Loucy (cell line): ENCODE results near the gene DGCR6L.
"Not testable (repeated sequence)": the region's sequence is repeated elsewhere in the genome, so short reads cannot be mapped to it uniquely, and the experiment has no call there.

Experiments
- CTCF ChIP-seq: fragments of 200-600 bp; sonication (generic); conservative IDR thresholded peaks from 2 replicates; pipeline ENCODE4 v1.5.1; 2014; ENCODE audit warnings: mild to moderate bottlenecking, antibody characterized with exemption, low read length
- EZH2phosphoT487 ChIP-seq: fragments of 200-600 bp; IDR thresholded peaks from 2 replicates; pipeline ENCODE4 v1.6.1; 2018; ENCODE audit warnings: antibody characterized with exemption, mild to moderate bottlenecking, moderate library complexity, borderline replicate concordance

GRCh38 chr22:20278726-20279490, 41.0 kb downstream of the DGCR6L start:
- not testable (repeated sequence) for TF ChIP-seq CTCF, EZH2phosphoT487
